Stimulated activated CD8-positive, alpha-beta memory T cell treated with anti-CD3 and anti-CD28 coated beads, Interleukin-12 subunit alpha, Interleukin-12 subunit beta, amount 100 ng/mL, for 4 hours (primary cell): ENCODE data around the gene MRPS17.

Experiments
- DNase-seq: peaks from one replicate; pipeline ENCODE4 v3.0.0-alpha.2; 2020; ENCODE audit warnings: low read depth

The MRPS17 gene

DNA sequence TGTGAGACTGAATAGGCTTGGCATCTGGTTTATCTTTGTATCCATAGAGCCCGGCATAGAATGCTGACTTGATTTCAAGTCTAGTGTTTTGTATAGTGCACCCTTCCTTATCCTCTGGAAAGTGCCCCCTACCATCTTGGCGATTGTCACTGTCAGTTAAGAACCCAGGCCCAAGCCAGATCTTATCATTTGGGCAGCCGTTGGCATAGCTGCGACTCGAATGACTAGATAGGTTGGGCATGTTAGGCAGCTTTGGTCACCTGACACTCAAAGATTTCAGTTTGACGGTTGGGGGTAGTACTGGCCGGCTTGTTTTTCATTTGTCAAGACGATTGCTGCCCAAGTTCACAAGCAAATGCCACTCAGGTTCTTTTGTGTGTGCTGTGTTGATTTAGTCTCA lies 19.3 kb downstream of the MRPS17 start:
- no peak for DNase-seq

DNA sequence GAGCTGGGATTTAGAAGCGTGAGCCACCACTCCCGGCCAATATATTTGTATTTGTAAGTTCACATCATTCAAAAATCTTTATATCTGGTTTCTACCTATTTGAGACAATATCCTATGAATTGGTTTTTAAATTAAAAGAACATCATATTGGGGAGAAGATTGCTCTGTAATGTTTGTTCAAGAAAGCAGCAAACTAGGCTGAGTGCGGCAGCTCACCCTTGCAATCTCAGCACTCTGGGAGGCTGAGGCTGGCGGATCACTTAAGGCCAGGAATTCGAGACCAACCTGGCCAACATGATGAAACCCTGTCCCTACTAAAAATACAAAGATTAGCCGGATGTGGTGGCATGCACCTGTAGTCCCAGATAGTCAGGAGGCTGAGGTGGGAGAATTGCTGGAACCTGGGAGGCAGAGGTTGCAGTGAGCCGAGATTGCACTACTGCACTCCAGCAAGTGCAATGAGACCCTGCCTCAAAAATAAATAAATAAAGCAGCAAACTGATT lies 22.1 kb downstream of the MRPS17 start:
- DNase-seq = no peak

DNA sequence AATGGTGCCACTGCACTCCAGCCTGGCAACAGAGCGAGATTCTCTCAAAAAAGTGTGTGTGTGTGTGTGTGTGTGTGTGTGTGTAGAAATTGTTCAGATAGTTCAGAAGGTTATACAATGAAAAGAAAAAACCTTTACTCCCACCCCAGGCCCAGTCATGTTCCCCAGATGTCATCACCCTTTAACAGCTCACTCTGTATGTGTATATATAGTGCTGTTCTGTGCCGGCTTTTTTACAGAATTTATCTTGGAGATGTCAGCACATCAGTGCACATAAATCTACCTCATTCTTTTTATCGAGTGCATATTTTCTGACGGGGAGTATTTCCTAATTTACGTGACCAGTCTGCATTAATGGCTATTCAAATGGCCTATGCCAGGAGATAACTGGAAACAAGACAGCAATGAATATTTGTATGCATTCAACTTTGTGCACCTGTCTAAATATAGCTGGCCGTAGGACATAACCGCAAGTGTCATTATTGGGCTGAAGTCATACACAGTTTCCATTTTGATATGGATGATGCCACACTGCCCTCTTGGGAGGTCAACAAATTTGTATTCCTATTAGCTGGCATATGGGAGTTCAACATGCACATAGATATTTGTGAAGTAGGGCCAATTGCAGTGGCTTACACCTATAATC lies 24.4 kb downstream of the MRPS17 start:
- DNase-seq = no peak

DNA sequence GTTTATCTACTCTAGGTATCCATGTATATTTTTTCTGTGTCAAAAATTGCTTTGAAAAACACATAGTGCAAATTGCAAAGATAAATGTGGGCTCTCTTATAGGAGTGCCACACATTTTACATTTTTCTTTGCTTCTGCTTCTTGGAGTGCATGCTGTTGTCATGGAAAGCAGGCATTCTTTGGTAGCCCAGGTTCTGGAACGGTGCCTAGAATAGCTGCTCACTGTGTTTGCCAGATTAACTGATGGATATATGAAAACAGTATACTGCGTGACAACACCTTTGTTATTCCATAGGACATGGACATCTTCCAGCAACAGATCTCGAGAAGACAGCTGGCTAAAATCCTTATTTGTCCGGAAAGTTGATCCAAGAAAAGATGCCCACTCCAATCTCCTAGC lies 26.2 kb downstream of the MRPS17 start:
- DNase-seq = no peak

DNA sequence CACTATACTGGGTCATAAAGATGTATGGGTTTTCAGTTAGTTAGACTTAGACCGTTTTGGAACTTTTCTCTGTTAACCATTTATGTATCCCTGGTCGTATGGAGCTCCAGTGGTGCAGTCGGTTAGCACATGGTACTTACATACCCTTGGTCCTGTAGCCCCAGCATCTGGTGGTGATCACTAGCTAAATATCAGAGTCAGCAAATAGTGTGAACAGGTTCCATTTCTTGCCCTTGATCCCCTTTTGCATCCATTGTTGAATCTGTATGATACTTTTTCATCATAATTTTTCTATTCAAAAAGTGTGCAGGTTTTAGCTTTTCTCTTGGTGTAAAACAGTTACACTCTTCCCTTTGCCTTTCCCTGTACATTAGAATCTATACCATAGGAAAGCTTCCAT lies 28.6 kb downstream of the MRPS17 start:
- no peak for DNase-seq

DNA sequence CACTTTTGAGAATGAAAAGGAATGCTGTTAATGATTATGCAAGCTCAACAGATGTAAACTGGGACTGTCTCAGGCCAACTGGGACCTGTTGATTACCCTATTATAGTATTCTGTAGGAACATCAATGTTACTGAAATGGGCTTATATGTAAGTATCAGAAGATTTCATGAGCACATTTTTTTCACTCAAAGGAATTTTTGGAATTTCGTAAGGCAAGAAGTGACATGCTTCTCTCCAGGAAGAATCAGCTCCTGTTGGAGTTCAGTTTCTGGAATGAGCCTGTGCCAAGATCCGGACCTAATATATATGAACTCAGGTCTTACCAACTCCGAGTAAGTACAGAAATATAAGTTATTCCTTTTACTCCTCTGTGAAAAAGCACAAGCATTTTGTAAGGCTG lies 31.9 kb downstream of the MRPS17 start:
- DNase-seq = no peak

DNA sequence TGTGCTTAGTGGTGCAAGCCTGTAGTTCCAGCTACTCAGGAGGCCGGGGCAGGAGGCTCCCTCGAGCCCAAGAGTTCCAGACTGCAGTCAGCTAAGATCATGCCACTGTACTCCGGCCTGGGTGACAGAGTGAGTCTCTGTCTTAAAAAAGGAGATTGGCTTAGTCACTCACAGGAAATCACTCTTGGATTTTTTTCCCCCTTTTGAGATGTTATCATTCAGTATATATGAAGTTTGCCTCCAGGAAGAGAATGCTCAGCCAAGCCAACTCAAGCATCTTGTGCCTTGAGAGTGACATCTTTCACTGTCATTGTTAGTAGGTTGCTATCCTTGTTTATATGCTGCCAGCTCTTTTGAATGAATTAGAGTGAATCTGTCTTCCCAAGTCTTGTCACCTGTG lies 40.7 kb downstream of the MRPS17 start:
- DNase-seq = no peak

DNA sequence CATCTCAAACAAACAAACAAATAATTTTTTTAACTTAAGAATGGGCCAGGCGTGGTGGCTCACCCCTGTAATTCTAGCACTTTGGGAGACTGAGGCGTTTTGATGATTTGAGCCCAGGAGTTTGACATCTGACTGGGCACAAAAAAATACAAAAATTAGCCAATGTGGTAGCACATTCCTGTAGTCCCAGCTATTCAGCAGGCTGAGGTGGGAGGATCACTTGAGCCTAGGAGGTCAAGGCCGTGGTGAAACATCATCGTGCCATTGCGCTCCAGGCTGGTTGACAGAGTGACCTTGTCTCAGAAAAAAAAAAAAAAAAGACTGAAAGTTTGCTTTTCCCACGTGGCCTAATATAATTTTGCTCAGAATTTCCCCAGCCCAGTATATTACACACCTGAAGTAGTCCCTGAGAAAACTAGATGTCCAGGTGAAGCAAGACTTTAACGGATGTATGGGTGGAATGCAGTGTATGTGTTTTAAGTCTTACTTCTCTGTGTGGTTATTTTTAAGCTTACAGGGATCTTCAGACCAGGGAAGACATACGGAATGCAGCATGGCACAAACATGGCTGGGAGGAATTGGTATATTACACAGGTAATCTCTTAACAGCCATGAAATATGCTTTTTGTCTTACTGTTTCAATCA lies 45.3 kb downstream of the MRPS17 start:
- DNase-seq = no peak

DNA sequence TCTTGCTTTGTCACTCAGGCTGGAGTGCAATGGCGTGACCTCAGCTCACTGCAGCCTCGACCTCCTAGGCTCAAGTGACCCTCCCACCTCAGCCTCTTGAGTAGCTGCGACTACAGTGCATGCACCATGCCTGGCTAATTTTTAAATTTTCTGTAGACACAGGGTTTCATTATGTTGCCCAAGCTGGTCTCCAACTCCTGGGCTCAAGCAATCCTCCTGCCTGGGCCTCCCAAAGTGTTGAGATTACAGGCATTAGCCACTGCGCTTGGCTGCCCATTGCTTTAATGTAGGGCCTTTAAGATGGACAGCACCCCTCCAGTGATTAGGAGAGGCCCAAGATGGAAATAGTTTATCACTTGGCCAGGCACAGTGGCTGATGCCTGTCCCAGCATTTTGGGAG lies 52.1 kb downstream of the MRPS17 start:
- no peak for DNase-seq
